ENCODE measurements around the gene TMX4.
"Not testable (repeated sequence)": the region's sequence is repeated elsewhere in the genome, so short reads cannot be mapped to it uniquely, and the experiment has no call there.

TMX4 gene

GRCh38 chr20:8019246-8019997 is at the start of gene TMX4:
Gene TMX4, minus strand, starts transcription at chr20:8019761. Its CDS starts 148 bp downstream, at chr20:8019613.
- peak; percentile 48 to 97 (median 86) for DNase-seq

GRCh38 chr20:8067082-8067481 is 47.5 kb upstream of the TMX4 start:
- no peak for DNase-seq

- no peak for DNase-seq
Observed at GRCh38 chr20:8066662-8067061, 47.1 kb upstream of the TMX4 start.

- no peak for DNase-seq
Observed at GRCh38 chr20:8065691-8066090, 46.1 kb upstream of the TMX4 start.

- no peak for DNase-seq
Observed at GRCh38 chr20:8062756-8063155, 43.2 kb upstream of the TMX4 start.

- no peak for DNase-seq
Observed at GRCh38 chr20:8061861-8062518, 42.4 kb upstream of the TMX4 start.

- no peak for DNase-seq
Observed at GRCh38 chr20:8060977-8061376, 41.4 kb upstream of the TMX4 start.

- no peak for DNase-seq
Observed at GRCh38 chr20:8057871-8058270, 38.3 kb upstream of the TMX4 start.

GRCh38 chr20:8055096-8055495 is 35.5 kb upstream of the TMX4 start:
- no peak for DNase-seq

GRCh38 chr20:8050157-8050837 is 30.7 kb upstream of the TMX4 start:
- DNase-seq: no peak

GRCh38 chr20:8049310-8049709 is 29.7 kb upstream of the TMX4 start:
- DNase-seq: no peak

GRCh38 chr20:8045946-8046345 is 26.4 kb upstream of the TMX4 start:
- DNase-seq: no peak

GRCh38 chr20:8043687-8044282 is 24.2 kb upstream of the TMX4 start:
- DNase-seq: peak in 5 of 58 donors; percentile 1 to 56 (median 5)

- DNase-seq: no peak
Observed at GRCh38 chr20:8039042-8039441, 19.5 kb upstream of the TMX4 start.

- DNase-seq: no peak
Observed at GRCh38 chr20:8036771-8037170, 17.2 kb upstream of the TMX4 start.

- DNase-seq: no peak
Observed at GRCh38 chr20:8033151-8033841, 13.7 kb upstream of the TMX4 start.

- no peak for DNase-seq
Observed at GRCh38 chr20:8032499-8032898, 12.9 kb upstream of the TMX4 start.

- not testable (repeated sequence) for DNase-seq
Observed at GRCh38 chr20:8031539-8031938, 12.0 kb upstream of the TMX4 start.

- peak in 1 of 58 donors; percentile 19 for DNase-seq
Observed at GRCh38 chr20:8021541-8022269, 2.1 kb upstream of the TMX4 start.

- DNase-seq: no peak
Observed at GRCh38 chr20:8020314-8021079, 936 bp upstream of the TMX4 start.
